Fibroblast of lung (primary cell): ENCODE data around the gene INTS1.

ENCODE experiments used
- CTCF ChIP-seq, 2 donors: IDR thresholded peaks in 1 of 2; conservative IDR thresholded peaks in 1 of 2; 1 replicate in 1 of 2; 2 replicates in 1 of 2; pipeline ENCODE4 v1.5.1; 2011 to 2012; ENCODE audit warnings: low read length in 2 of 2, control low read depth in 1 of 2, inconsistent platforms in 1 of 2, low read depth in 1 of 2, mild to moderate bottlenecking in 1 of 2
- EZH2 ChIP-seq: IDR thresholded peaks from 2 replicates; pipeline ENCODE4 v1.5.1; 2012; ENCODE audit warnings: low read length, control low read depth, mild to moderate bottlenecking; ENCODE audit errors: missing control alignments

- TF ChIP-seq CTCF (conservative IDR thresholded peaks at IDR 0.05 in 1 of 2, IDR thresholded peaks at IDR 0.05 in 1 of 2; ENCODE audit: low read depth in 1 of 2, low read length in 2 of 2) (no peak), EZH2 (no peak)
These were observed 43.0 kb upstream of the INTS1 start for GRCh38 chr7:1546909-1547776.
